ENCODE measurements around the gene HAUS3. TPM values are rescaled to one million over a fixed set of nuclear protein-coding genes. Genes with fewer than 3 reads are reported as not detected.
A peak's percentile ranks its signal among the peaks of the same experiment; 100 is the strongest.

Gene HAUS3
- total and polyA plus RNA-seq, 2 of the 13 experiments (the other 11 are each of a cell fraction or from before 2014, with no cell fraction given) = 3.9 to 12.6 TPM

DNA sequence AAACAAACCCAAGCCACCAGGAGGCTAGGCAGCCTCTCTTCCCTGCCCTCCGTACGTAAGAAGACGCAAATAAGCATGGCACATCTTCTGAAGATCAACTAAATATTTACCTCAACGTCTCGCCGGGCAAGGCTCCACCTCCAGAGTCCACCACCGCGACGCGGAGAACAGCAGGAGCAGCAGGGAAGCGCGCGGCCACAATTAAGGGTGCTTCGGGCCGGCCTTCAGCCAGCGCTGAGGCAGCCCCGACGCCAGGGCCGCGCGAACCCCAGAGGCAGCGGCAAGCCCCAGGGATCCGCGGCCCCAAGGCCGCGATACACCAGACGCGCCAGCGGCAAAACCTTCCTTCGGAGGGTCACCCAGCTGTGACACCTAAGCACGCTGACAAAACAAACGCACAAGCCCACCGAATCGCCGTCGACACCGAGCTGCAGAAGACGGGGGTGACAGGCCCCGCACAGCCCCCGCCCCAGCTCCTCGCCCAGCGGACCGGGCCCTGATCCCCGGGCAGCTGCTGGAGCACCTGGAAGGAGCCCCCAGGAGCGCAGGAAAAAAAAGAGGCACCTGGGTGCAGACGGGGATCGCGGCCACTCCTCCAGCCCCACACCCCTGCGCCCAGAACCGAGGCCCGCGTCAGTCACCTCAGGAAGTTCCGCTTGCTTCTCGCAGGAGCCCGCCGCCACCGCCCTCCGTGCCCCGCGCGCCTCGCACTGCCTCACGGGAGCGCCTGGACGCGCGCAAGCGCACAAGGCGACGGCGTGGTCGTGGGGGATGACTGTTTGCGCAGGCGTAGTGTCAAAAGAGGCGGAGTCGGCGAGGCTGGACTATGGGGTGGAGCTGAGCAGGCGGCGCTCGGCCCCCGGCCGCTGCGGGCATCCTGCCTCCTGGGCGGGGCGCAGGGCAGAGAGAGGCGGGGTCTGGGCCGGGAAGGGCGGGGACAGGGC, at the start of gene HAUS3, which contains the start of gene POLN (continued):
- no peak for TF ChIP-seq RFX3 (CRISPR knock-in tag; IDR thresholded peaks at IDR 0.05)
- TF ChIP-seq, protein P1, sequence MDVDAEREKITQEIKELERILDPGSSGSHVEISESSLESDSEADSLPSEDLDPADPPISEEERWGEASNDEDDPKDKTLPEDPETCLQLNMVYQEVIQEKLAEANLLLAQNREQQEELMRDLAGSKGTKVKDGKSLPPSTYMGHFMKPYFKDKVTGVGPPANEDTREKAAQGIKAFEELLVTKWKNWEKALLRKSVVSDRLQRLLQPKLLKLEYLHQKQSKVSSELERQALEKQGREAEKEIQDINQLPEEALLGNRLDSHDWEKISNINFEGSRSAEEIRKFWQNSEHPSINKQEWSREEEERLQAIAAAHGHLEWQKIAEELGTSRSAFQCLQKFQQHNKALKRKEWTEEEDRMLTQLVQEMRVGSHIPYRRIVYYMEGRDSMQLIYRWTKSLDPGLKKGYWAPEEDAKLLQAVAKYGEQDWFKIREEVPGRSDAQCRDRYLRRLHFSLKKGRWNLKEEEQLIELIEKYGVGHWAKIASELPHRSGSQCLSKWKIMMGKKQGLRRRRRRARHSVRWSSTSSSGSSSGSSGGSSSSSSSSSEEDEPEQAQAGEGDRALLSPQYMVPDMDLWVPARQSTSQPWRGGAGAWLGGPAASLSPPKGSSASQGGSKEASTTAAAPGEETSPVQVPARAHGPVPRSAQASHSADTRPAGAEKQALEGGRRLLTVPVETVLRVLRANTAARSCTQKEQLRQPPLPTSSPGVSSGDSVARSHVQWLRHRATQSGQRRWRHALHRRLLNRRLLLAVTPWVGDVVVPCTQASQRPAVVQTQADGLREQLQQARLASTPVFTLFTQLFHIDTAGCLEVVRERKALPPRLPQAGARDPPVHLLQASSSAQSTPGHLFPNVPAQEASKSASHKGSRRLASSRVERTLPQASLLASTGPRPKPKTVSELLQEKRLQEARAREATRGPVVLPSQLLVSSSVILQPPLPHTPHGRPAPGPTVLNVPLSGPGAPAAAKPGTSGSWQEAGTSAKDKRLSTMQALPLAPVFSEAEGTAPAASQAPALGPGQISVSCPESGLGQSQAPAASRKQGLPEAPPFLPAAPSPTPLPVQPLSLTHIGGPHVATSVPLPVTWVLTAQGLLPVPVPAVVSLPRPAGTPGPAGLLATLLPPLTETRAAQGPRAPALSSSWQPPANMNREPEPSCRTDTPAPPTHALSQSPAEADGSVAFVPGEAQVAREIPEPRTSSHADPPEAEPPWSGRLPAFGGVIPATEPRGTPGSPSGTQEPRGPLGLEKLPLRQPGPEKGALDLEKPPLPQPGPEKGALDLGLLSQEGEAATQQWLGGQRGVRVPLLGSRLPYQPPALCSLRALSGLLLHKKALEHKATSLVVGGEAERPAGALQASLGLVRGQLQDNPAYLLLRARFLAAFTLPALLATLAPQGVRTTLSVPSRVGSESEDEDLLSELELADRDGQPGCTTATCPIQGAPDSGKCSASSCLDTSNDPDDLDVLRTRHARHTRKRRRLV (CRISPR knock-in tag; IDR thresholded peaks at IDR 0.05) = no peak
- peak; percentile 57; the same call in 1 of the 2 replicates for TF ChIP-seq ZNF788 (CRISPR knock-in tag; IDR thresholded peaks at IDR 0.05; ENCODE audit: borderline replicate concordance)
- no peak for TF ChIP-seq SMARCC2 (IDR thresholded peaks at IDR 0.05)
- TF ChIP-seq, protein P2, sequence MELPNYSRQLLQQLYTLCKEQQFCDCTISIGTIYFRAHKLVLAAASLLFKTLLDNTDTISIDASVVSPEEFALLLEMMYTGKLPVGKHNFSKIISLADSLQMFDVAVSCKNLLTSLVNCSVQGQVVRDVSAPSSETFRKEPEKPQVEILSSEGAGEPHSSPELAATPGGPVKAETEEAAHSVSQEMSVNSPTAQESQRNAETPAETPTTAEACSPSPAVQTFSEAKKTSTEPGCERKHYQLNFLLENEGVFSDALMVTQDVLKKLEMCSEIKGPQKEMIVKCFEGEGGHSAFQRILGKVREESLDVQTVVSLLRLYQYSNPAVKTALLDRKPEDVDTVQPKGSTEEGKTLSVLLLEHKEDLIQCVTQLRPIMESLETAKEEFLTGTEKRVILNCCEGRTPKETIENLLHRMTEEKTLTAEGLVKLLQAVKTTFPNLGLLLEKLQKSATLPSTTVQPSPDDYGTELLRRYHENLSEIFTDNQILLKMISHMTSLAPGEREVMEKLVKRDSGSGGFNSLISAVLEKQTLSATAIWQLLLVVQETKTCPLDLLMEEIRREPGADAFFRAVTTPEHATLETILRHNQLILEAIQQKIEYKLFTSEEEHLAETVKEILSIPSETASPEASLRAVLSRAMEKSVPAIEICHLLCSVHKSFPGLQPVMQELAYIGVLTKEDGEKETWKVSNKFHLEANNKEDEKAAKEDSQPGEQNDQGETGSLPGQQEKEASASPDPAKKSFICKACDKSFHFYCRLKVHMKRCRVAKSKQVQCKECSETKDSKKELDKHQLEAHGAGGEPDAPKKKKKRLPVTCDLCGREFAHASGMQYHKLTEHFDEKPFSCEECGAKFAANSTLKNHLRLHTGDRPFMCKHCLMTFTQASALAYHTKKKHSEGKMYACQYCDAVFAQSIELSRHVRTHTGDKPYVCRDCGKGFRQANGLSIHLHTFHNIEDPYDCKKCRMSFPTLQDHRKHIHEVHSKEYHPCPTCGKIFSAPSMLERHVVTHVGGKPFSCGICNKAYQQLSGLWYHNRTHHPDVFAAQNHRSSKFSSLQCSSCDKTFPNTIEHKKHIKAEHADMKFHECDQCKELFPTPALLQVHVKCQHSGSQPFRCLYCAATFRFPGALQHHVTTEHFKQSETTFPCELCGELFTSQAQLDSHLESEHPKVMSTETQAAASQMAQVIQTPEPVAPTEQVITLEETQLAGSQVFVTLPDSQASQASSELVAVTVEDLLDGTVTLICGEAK (IDR thresholded peaks at IDR 0.05) = no peak
- TF ChIP-seq, protein P2 (CRISPR knock-in tag; IDR thresholded peaks at IDR 0.05) = peak; percentile 40; the same call in 1 of the 2 replicates
- TF ChIP-seq POGZ (CRISPR knock-in tag; IDR thresholded peaks at IDR 0.05) = no peak
- TF ChIP-seq, protein P3, sequence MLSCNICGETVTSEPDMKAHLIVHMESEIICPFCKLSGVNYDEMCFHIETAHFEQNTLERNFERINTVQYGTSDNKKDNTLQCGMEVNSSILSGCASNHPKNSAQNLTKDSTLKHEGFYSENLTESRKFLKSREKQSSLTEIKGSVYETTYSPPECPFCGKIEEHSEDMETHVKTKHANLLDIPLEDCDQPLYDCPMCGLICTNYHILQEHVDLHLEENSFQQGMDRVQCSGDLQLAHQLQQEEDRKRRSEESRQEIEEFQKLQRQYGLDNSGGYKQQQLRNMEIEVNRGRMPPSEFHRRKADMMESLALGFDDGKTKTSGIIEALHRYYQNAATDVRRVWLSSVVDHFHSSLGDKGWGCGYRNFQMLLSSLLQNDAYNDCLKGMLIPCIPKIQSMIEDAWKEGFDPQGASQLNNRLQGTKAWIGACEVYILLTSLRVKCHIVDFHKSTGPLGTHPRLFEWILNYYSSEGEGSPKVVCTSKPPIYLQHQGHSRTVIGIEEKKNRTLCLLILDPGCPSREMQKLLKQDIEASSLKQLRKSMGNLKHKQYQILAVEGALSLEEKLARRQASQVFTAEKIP (CRISPR knock-in tag; IDR thresholded peaks at IDR 0.05; ENCODE audit: borderline replicate concordance) = no peak
- TF ChIP-seq ZSCAN30 (CRISPR knock-in tag; IDR thresholded peaks at IDR 0.05) = no peak
- no peak for TF ChIP-seq ZNF549 (CRISPR knock-in tag; IDR thresholded peaks at IDR 0.05)
- no peak for TF ChIP-seq ZFYVE20 (CRISPR knock-in tag; IDR thresholded peaks at IDR 0.05; ENCODE audit: borderline replicate concordance, low read depth)

Data from HepG2 (cell line).